GM21528 (cell line): ENCODE measurements around the gene RGS19.

Experiments
- ATAC-seq: cut with Tn5 transposase; IDR thresholded peaks from one replicate; pipeline ENCODE4 v1.9.1; 2021; ENCODE audit warnings: mild to moderate bottlenecking, moderate library complexity; ENCODE audit not compliant: unreplicated experiment, low FRiP score

RGS19 gene

GRCh38 chr20:64050261-64051032 lies 28.9 kb downstream of the RGS19 start:
- no peak for ATAC-seq

- no peak for ATAC-seq
These were observed 29.4 kb downstream of the RGS19 start for GRCh38 chr20:64049878-64050260.

GRCh38 chr20:64049060-64049877 lies 30.0 kb downstream of the RGS19 start, which contains the start of gene SOX18:
SOX18 (minus strand) TSS chr20:64049639; CDS start chr20:64049516, 123 bp downstream.
- no peak for ATAC-seq

- ATAC-seq: no peak
These were observed 30.8 kb downstream of the RGS19 start for GRCh38 chr20:64048402-64049044.

- no peak for ATAC-seq
These were observed 31.3 kb downstream of the RGS19 start for GRCh38 chr20:64047968-64048401.

- ATAC-seq: no peak
These were observed 32.3 kb downstream of the RGS19 start for GRCh38 chr20:64047046-64047389.

GRCh38 chr20:64045346-64046011 lies 33.8 kb downstream of the RGS19 start:
- no peak for ATAC-seq

GRCh38 chr20:64044484-64045247 lies 34.7 kb downstream of the RGS19 start:
- ATAC-seq: no peak

GRCh38 chr20:64043768-64044167 lies 35.5 kb downstream of the RGS19 start:
- no peak for ATAC-seq

- no peak for ATAC-seq
These were observed 37.1 kb downstream of the RGS19 start for GRCh38 chr20:64042054-64042781.

GRCh38 chr20:64041781-64042053 lies 37.6 kb downstream of the RGS19 start:
- no peak for ATAC-seq

GRCh38 chr20:64041040-64041780 lies 38.1 kb downstream of the RGS19 start:
- no peak for ATAC-seq

- no peak for ATAC-seq
These were observed 38.9 kb downstream of the RGS19 start for GRCh38 chr20:64040231-64041039.

GRCh38 chr20:64039293-64040160 lies 39.8 kb downstream of the RGS19 start:
- no peak for ATAC-seq

GRCh38 chr20:64038565-64039292 lies 40.6 kb downstream of the RGS19 start:
- ATAC-seq: peak; percentile 58

- peak; percentile 18 for ATAC-seq
These were observed 41.1 kb downstream of the RGS19 start for GRCh38 chr20:64038224-64038564.
